GM12878 (cell line): ENCODE data around the gene UXS1.

ENCODE experiments used
- FOS ChIP-seq: IDR thresholded peaks from 3 replicates; pipeline ENCODE4 v1.6.1; 2011; ENCODE audit warnings: borderline replicate concordance; ENCODE audit not compliant: insufficient read length; ENCODE audit errors: extremely low read depth
- JUND ChIP-seq: IDR thresholded peaks from 2 replicates; pipeline ENCODE4 v1.6.1; 2012; ENCODE audit warnings: low read depth, mild to moderate bottlenecking, low read length, improper control_type of control experiment, moderate library complexity
- SMC3 ChIP-seq: IDR thresholded peaks from 2 replicates; pipeline ENCODE4 v1.6.1; 2011; ENCODE audit warnings: low read length, improper control_type of control experiment, borderline replicate concordance
- YY1 ChIP-seq: IDR thresholded peaks from 2 replicates; pipeline ENCODE4 v1.6.1; 2011; ENCODE audit warnings: low read depth, mild to moderate bottlenecking, low read length
- ZNF24 ChIP-seq: fragments of 450-650 bp; IDR thresholded peaks from 2 replicates; pipeline ENCODE4 v1.6.1; 2017; ENCODE audit warnings: antibody characterized with exemption, mild to moderate bottlenecking
- TF ChIP-seq, protein P1 (sequence below): IDR thresholded peaks from 2 replicates; pipeline ENCODE4 v1.6.1; 2012; ENCODE audit warnings: low read length, inconsistent platforms
- TF ChIP-seq, protein P2 (sequence below), 3 experiments: IDR thresholded peaks in 2 of 3; conservative IDR thresholded peaks in 1 of 3; 2 replicates each; pipeline ENCODE4 v1.5.1; 2011; ENCODE audit warnings: low read depth in 3 of 3, low read length in 3 of 3, mild to moderate bottlenecking in 3 of 3, control low read depth in 2 of 3, moderate library complexity in 2 of 3, inconsistent platforms in 1 of 3, mixed read lengths in 1 of 3; ENCODE audit not compliant: control insufficient read depth in 2 of 3, insufficient read depth in 1 of 3; ENCODE audit errors: extremely low read depth in 1 of 3

DNA sequence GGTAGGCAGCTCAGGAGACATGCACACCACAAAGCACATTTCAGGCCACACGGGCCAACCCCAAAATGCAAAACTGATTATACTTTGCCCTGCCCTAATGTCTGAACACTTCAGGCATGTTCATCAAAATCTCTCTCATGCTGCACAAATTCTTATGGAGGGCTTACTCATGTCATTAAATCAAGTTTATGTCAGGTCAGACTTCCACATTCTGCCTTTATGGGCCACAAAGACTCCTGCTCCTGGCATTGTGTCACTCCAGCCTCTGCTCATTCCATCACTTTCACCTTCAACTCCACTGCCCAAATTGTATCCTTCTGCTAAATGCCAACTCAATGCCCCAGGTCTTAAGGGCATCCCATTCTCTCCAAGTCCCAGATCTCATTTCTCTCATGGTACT lies 9.2 kb downstream of the UXS1 start:
- TF ChIP-seq, protein P1, sequence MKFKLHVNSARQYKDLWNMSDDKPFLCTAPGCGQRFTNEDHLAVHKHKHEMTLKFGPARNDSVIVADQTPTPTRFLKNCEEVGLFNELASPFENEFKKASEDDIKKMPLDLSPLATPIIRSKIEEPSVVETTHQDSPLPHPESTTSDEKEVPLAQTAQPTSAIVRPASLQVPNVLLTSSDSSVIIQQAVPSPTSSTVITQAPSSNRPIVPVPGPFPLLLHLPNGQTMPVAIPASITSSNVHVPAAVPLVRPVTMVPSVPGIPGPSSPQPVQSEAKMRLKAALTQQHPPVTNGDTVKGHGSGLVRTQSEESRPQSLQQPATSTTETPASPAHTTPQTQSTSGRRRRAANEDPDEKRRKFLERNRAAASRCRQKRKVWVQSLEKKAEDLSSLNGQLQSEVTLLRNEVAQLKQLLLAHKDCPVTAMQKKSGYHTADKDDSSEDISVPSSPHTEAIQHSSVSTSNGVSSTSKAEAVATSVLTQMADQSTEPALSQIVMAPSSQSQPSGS, result no peak
- TF ChIP-seq, protein P2, sequence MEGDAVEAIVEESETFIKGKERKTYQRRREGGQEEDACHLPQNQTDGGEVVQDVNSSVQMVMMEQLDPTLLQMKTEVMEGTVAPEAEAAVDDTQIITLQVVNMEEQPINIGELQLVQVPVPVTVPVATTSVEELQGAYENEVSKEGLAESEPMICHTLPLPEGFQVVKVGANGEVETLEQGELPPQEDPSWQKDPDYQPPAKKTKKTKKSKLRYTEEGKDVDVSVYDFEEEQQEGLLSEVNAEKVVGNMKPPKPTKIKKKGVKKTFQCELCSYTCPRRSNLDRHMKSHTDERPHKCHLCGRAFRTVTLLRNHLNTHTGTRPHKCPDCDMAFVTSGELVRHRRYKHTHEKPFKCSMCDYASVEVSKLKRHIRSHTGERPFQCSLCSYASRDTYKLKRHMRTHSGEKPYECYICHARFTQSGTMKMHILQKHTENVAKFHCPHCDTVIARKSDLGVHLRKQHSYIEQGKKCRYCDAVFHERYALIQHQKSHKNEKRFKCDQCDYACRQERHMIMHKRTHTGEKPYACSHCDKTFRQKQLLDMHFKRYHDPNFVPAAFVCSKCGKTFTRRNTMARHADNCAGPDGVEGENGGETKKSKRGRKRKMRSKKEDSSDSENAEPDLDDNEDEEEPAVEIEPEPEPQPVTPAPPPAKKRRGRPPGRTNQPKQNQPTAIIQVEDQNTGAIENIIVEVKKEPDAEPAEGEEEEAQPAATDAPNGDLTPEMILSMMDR (IDR thresholded peaks at IDR 0.05 in 2 of 3, conservative IDR thresholded peaks at IDR 0.05 in 1 of 3; ENCODE audit: control insufficient read depth in 2 of 3, extremely low read depth in 1 of 3, insufficient read depth in 1 of 3, low read depth in 3 of 3, low read length in 3 of 3), result no peak
- TF ChIP-seq SMC3, result no peak
- TF ChIP-seq ZNF24, result no peak
- TF ChIP-seq JUND, result no peak
- no peak for TF ChIP-seq YY1
- TF ChIP-seq FOS, result no peak
